Muscle of leg (tissue), 16 donors: ENCODE measurements around the gene IRGQ. TPM values are rescaled to one million over a fixed set of nuclear protein-coding genes. Genes with fewer than 3 reads are reported as not detected.
A peak's percentile ranks its signal among the peaks of the same experiment; 100 is the strongest.

Experiments
- DNase-seq: peaks from one replicate; pipeline ENCODE4 v3.0.0; 2013
- H3K27ac ChIP-seq: one replicate; pipeline ENCODE4 v1.5.1; 2013; ENCODE audit warnings: mild to moderate bottlenecking, low read length, control low read depth
- H3K27me3 ChIP-seq: one replicate; pipeline ENCODE4 v1.6.1; 2013; ENCODE audit warnings: low read length; ENCODE audit not compliant: control insufficient read depth, insufficient read depth
- H3K36me3 ChIP-seq: one replicate; pipeline ENCODE4 v1.6.1; 2013; ENCODE audit warnings: low read length; ENCODE audit not compliant: control insufficient read depth, insufficient read depth
- H3K4me1 ChIP-seq: one replicate; pipeline ENCODE4 v1.6.1; 2013; ENCODE audit warnings: low read length; ENCODE audit not compliant: control insufficient read depth, insufficient read depth
- H3K4me3 ChIP-seq: one replicate; pipeline ENCODE4 v1.5.1; 2013; ENCODE audit warnings: low read length, control low read depth
- H3K9me3 ChIP-seq: replicated peaks from 2 replicates; pipeline ENCODE4 v1.6.1; 2013; ENCODE audit warnings: low read depth, low read length; ENCODE audit not compliant: control insufficient read depth
- WGBS: methylation state at CpG from one replicate; pipeline ENCODE4 v1.1.5; 2013; ENCODE audit warnings: missing lambda C conversion rate; ENCODE audit not compliant: insufficient coverage; 5-methylcytosine and 5-hydroxymethylcytosine counted together
- long read RNA-seq, 11 donors: transcript quantifications; one replicate each; lab custom pipeline, GENCODE V29; 2026
- polyA plus RNA-seq, 8 donors: library from polyadenylated mRNA; unstranded; fragments of 120-200 nt; gene quantifications; one replicate each; pipeline versions ENCODE4 v1.2.1 to v1.2.3, GENCODE V29; 2013; ENCODE audit warnings: inconsistent platforms in 1 of 8, low replicate concordance in 1 of 8; ENCODE audit not compliant: insufficient read length in 8 of 8, insufficient read depth in 1 of 8
- total RNA-seq: library from RNA; stranded (reverse); fragments of 120-200 nt; gene quantifications from one replicate; pipeline ENCODE4 v1.2.4, GENCODE V29; 2013

The IRGQ gene
- 11.4 TPM for total RNA-seq
- 10 to 100 TPM in 7 of 8 donors, 1 to 10 TPM in 1; 9.7 to 15.1 (median 12.5) TPM for polyA plus RNA-seq
- long read RNA-seq, donor 1, transcript IRGQ-202 (1 exons, 3,752 nt) = major isoform, 10 of 10 reads
- long read RNA-seq, donor 1, partial matches to known transcripts = 0 of 10 reads
- long read RNA-seq, donor 1, other reads (novel, unspliced or antisense) = 0 of 10 reads
- long read RNA-seq, donor 2, partial matches to known transcripts = 0 of 1 reads
- long read RNA-seq, donor 2, other reads (novel, unspliced or antisense) = 0 of 1 reads
- long read RNA-seq, donor 3, full-length matches to known transcripts = 25 of 25 reads
- long read RNA-seq, donor 3, partial matches to known transcripts = 0 of 25 reads
- long read RNA-seq, donor 3, other reads (novel, unspliced or antisense) = 0 of 25 reads
- long read RNA-seq, donor 4, full-length matches to known transcripts = 8 of 8 reads
- long read RNA-seq, donor 4, partial matches to known transcripts = 0 of 8 reads
- long read RNA-seq, donor 4, other reads (novel, unspliced or antisense) = 0 of 8 reads
- long read RNA-seq, donor 5, full-length matches to known transcripts = 24 of 24 reads
- long read RNA-seq, donor 5, partial matches to known transcripts = 0 of 24 reads
- long read RNA-seq, donor 5, other reads (novel, unspliced or antisense) = 0 of 24 reads
- long read RNA-seq, donor 6, full-length matches to known transcripts = 20 of 20 reads
- long read RNA-seq, donor 6, partial matches to known transcripts = 0 of 20 reads
- long read RNA-seq, donor 6, other reads (novel, unspliced or antisense) = 0 of 20 reads
- long read RNA-seq, donor 7, full-length matches to known transcripts = 12 of 12 reads
- long read RNA-seq, donor 7, partial matches to known transcripts = 0 of 12 reads
- long read RNA-seq, donor 7, other reads (novel, unspliced or antisense) = 0 of 12 reads
- long read RNA-seq, donor 8, transcript IRGQ-202 (1 exons, 3,752 nt) = major isoform, 11 of 11 reads
- long read RNA-seq, donor 8, partial matches to known transcripts = 0 of 11 reads
- long read RNA-seq, donor 8, other reads (novel, unspliced or antisense) = 0 of 11 reads
- long read RNA-seq, donor 9, transcript IRGQ-202 (1 exons, 3,752 nt) = major isoform, 14 of 15 reads
- long read RNA-seq, donor 9, partial matches to known transcripts = 0 of 15 reads
- long read RNA-seq, donor 9, other reads (novel, unspliced or antisense) = 0 of 15 reads
- long read RNA-seq, donor 10, transcript IRGQ-202 (1 exons, 3,752 nt) = major isoform, 23 of 24 reads
- long read RNA-seq, donor 10, partial matches to known transcripts = 0 of 24 reads
- long read RNA-seq, donor 10, other reads (novel, unspliced or antisense) = 0 of 24 reads
- long read RNA-seq, donor 11, transcript IRGQ-202 (1 exons, 3,752 nt) = major isoform, 16 of 16 reads
- long read RNA-seq, donor 11, partial matches to known transcripts = 0 of 16 reads
- long read RNA-seq, donor 11, other reads (novel, unspliced or antisense) = 0 of 16 reads

DNA sequence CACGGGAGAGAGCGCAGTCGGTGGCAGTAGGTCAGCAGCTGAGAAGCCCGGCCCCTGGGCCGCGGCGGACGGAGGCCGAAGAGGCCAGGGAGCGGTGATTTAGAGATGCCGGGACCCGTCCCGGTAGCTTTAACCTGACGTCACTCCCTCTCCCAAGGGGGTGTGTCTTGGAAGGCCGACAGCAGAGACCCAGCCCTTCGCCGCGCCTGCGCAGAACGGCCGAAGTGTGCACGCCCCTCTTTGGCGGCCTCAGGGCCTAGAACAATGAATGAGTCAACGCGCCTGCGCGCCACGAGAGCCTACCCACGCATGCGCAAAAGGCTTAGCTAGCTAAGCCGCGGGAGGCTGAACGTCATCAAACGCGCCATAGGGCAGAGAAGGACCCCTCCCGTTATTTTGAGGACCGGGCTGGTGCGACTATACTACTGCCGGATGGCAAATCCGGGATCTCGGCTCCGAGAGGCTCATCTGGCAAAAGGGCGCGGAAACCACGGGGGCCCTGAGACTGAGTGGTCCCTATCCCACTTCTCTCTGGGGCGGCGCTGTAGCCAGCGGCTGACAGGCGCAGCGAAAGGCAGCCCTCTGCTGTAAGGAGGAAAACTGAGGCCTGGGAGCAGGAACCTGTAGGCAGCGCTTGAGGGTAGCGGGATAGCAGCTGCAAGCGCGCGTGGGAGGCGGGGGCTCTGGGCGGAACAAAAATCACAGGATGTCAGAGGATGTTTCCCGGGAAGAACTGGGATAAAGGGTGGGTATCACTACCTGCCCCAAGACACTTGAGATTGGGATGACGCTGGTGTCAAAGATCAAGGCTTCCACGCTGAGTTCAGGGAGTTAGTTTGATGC lies at the start of gene IRGQ, which contains the start of gene ZNF576:
TSS of gene IRGQ (minus strand) at position 136 of the 843 bp plus-strand sequence. CDS start 796 bp downstream, outside the sequence.
TSS of gene ZNF576 (plus strand) at position 597 of the 843 bp plus-strand sequence. CDS start 514 bp downstream, outside the sequence.
- WGBS = under 1% methylated on average over 53 of the region's 60 CpGs
- peak within 1 kb of the TSS; percentile 99 for H3K27ac ChIP-seq
- peaks cover 34% of the 10 kb centered on the region for H3K4me1 ChIP-seq
- peak within 1 kb of the TSS; percentile 81 for H3K4me3 ChIP-seq
- H3K27me3 ChIP-seq = no peaks in the 10 kb centered on the region
- peaks cover 56% of the 10 kb centered on the region for H3K36me3 ChIP-seq
- H3K9me3 ChIP-seq = no peaks in the 10 kb centered on the region
- peak; percentile 100 for DNase-seq

- H3K36me3 ChIP-seq = no peaks in the 10 kb centered on the region
- H3K4me3 ChIP-seq = no peak overlapping the region
- peaks cover 5% of the 10 kb centered on the region for H3K9me3 ChIP-seq
- peaks cover 15% of the 10 kb centered on the region for H3K27me3 ChIP-seq
- H3K27ac ChIP-seq = no peak overlapping the region
- WGBS = 75% methylated on average over 5 of the region's 13 CpGs
- DNase-seq = no peak
- H3K4me1 ChIP-seq = peaks cover 10% of the 10 kb centered on the region
Measured at GRCh38 chr19:43644181-43644580, 48.2 kb upstream of the IRGQ start.

DNA sequence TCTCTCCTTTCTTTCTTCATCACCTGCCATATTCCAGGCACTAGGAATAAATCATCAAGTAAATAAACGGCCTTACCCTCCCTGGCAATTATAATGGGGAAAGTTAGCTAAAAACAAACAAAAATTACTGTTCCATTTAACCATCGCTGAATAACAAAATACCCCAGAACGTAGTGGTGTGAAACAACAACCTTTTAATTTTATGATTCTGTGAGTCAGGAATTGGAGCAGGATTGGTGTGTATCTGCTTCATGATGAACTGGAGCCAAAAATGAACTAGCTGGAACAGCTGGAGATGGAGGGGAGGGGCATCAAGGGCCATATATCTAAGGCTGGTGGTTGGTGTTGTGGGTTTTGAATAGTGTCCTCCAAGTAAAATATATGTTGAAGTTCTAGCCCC lies 47.4 kb upstream of the IRGQ start:
- no peaks in the 10 kb centered on the region for H3K36me3 ChIP-seq
- peaks cover 13% of the 10 kb centered on the region for H3K4me1 ChIP-seq
- H3K9me3 ChIP-seq = peaks cover 5% of the 10 kb centered on the region
- H3K27ac ChIP-seq = no peak overlapping the region
- H3K4me3 ChIP-seq = no peak overlapping the region
- no CpG with 5 or more reads among the region's 3 CpGs for WGBS
- peaks cover 24% of the 10 kb centered on the region for H3K27me3 ChIP-seq
- peak; percentile 44 for DNase-seq

DNA sequence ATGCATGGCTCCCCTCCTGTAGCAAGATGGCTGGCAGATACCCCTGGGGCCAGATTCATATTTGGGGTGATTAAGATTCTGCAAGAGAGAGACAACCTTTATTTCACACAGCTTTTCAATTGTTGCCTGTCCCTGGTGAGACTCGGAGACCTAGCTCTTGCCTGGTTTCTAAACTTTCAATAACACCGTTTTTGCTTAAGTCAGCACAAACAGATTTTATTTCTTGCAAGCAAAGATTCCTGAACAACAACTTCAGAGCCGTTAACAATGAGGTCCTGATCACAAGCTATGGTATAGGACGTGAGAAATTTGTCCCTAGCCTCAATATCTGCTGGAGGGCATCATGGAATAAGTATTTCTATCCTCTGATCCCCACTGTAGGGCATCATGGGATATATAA lies 46.6 kb upstream of the IRGQ start:
- Histone ChIP-seq H3K36me3 (no peaks in the 10 kb centered on the region), H3K4me1 (peaks cover 13% of the 10 kb centered on the region), H3K27ac (no peak overlapping the region), H3K9me3 (peaks cover 5% of the 10 kb centered on the region), H3K4me3 (no peak overlapping the region), H3K27me3 (peaks cover 28% of the 10 kb centered on the region)
- no peak for DNase-seq
- WGBS = 71% methylated on average over 2 of the region's 4 CpGs

GRCh38 chr19:43641333-43641732 lies 45.4 kb upstream of the IRGQ start:
- peaks cover 28% of the 10 kb centered on the region for H3K27me3 ChIP-seq
- no peak overlapping the region for H3K4me3 ChIP-seq
- H3K27ac ChIP-seq = no peak overlapping the region
- peaks cover 13% of the 10 kb centered on the region for H3K4me1 ChIP-seq
- H3K9me3 ChIP-seq = peaks cover 3% of the 10 kb centered on the region
- no peaks in the 10 kb centered on the region for H3K36me3 ChIP-seq
- no peak for DNase-seq
- 60% methylated on average over 2 of the region's 2 CpGs for WGBS

DNA sequence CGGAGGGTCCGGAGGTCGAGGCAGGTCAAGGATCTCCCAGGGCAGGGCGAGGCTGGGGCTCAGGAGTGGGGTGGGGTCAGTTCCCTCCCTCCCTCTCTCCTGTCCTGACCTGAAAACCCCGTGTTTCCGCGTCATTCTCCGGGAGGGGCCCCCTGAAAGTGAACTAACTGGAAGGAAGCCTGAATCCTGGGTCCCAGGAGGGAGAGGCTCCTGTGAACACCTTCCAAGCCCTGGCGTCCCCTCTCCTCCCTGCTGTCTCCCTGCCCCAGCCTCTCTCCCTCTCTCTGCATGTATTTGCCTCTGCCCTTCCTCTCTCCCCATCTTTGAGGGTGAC lies 44.5 kb upstream of the IRGQ start:
- Histone ChIP-seq H3K36me3 (no peaks in the 10 kb centered on the region), H3K9me3 (no peaks in the 10 kb centered on the region), H3K27me3 (peaks cover 30% of the 10 kb centered on the region), H3K27ac (no peak overlapping the region), H3K4me3 (peak overlapping the region; percentile 49), H3K4me1 (peaks cover 16% of the 10 kb centered on the region)
- DNase-seq = no peak
- 4% methylated on average over 8 of the region's 9 CpGs for WGBS

GRCh38 chr19:43639519-43640423 lies 43.8 kb upstream of the IRGQ start, which contains the start of gene CADM4:
Gene CADM4, minus strand, starts transcription at chr19:43639850. Its CDS starts 60 bp downstream, at chr19:43639790.
- WGBS = under 1% methylated on average over 95 of the region's 110 CpGs
- no peak for DNase-seq
- Histone ChIP-seq H3K27ac (no peak within 1 kb of the TSS), H3K36me3 (no peaks in the 10 kb centered on the region), H3K4me1 (peaks cover 22% of the 10 kb centered on the region), H3K27me3 (peaks cover 32% of the 10 kb centered on the region), H3K4me3 (peak within 1 kb of the TSS; percentile 49), H3K9me3 (no peaks in the 10 kb centered on the region)

DNA sequence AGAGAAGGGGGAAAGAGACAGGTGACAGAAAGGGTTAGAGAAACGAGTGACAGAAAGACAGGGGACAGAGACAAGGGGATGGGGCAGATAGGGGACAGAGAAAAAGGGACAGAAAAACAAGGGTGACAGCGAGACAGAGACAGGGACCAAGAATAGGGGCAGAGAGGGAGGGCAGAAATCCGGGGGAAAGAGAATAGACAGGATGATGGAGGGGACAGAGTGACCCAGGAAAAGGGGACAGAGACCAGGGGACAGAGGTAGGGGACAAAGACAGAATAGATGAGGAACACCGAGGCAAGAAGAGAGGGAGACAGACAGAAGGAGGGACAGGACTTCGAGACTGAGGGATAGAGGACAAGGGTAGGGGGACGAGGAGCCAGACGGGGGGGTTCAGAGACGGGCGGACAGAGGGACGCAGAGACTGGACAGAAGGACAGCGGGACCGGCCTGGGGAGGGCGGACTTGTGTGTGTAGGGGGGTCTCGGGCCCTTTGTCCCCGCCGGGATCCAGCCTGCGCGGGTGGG lies 43.1 kb upstream of the IRGQ start:
- no peak overlapping the region for H3K27ac ChIP-seq
- no peaks in the 10 kb centered on the region for H3K9me3 ChIP-seq
- DNase-seq = no peak
- whole genome bisulfite sequencing = 6% methylated on average over 11 of the region's 18 CpGs
- H3K27me3 ChIP-seq = peaks cover 33% of the 10 kb centered on the region
- peaks cover 25% of the 10 kb centered on the region for H3K4me1 ChIP-seq
- H3K4me3 ChIP-seq = peak overlapping the region; percentile 34
- H3K36me3 ChIP-seq = no peaks in the 10 kb centered on the region
